ENCODE measurements around the gene CDHR2.
A peak's percentile ranks its signal among the peaks of the same experiment; 100 is the strongest.
"Not testable (repeated sequence)": the region's sequence is repeated elsewhere in the genome, so short reads cannot be mapped to it uniquely, and the experiment has no call there.

The CDHR2 gene

DNA sequence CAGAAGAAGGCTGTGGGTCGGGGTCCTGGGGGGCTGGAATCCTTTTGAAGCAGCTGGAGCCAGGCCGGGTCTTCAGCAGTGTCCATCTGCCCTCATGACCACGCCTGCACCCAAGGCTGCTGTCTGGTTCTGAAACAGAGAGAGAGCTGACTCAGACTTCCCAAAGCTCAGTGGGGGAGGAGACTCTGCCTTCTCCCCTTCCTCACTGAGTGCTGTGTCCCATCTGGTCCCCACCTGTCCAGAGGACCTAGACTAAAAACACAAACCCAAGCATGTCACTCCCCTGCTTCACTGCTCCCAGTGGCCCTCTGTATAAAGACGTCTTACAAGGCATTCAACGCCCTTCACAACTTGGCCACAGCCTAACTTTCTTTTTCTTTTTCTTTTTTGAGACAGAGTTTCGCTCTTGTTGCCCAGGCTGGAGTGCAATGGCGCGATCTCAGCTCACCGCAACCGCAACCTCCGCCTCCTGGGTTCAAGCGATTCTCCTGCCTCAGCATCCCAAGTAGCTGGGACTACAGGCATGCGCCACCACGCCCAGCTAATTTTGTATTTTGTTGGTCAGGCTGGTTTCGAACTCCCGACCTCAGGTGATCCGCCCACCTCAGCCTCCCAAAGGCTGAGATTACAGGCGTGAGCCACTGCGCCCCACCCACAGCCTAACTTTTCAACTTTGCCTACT lies 50.7 kb downstream of the CDHR2 start:
- DNase-seq = not testable (repeated sequence)

DNA sequence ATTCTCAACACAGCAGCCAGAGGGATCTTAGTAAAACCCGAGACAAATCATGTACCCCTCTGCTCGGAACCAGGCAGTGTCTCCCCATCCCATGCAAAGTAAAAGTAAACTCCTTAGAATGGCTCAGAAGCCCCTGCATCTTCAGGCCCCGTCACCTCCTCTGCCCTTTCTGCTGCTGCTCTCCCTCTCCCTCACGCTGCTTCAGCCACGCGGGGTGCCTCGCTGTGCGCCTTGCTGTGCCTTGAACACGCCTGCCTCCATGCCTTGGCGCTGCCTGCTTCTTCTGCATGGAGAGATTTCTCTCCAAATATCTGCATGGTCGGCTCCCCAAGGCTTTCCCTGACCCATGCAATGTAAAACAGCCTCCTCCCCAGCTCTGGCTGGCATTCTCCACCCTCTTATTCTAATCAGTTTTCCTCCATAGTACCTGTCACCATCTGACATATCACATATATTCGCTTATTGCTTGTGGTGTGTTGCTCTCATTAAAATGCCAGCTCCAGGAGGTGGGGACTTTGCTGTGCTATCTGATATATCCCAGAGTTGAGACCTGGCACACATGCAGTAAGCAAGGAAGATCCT lies 52.9 kb downstream of the CDHR2 start:
- no peak for DNase-seq

DNA sequence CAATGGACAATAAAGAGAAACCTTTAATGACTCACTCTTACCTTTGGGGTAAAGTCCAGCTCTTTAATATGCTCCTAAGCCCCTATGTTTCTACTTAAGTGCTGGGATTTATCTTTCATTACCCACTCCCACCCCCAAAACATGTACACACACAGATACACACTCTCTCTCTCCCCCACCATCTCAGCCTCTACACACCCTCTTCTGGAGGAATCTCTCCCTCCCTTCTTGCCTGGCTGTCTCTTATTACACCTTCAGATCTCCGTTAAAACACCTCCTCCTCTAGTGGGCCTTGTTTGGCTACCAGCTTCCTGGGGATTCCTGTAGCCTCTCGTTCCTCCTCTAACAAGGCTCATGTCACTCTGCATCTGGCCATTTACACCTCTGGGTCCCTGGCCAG lies 53.9 kb downstream of the CDHR2 start:
- no peak for DNase-seq

DNA sequence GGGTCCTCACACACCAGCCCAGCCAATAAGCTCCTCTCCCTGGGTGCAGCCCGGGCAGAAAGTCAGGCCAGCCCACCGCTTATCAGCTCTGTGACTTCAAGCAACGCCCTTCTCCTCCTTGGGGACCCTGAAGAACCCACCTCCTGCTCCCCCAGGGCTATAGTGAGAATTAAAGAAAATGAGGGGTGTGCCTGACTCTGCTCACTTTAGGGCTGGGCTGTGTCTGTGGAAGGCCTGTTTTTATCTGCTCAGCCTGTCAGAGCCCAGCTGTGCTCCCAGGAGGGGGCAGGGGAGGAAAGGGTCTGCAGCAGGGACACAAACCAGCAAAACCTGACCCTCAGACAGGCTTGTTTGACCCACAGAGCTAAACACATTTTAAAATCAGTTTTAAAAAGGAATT lies 56.9 kb downstream of the CDHR2 start:
- DNase-seq = no peak

DNA sequence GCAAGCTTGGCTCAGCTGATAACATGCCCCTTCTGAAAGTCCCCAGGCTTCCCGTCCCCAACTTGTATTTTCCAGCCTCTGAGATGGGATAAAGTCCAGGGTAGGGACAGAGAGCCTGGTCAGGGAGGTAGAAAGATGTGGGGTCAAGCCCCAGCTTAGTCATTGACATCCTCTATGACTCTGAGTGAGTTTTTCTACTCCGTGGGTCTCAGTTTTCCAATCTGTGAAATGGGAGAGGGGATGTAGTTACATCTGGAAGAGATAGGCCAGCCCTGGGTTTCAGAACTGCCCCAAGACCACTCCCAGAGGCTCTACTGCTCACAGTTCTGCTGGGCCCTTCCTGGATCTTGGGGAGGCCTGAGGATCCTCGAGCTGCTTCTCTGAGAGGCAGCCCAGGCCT lies 57.7 kb downstream of the CDHR2 start:
- DNase-seq = no peak

DNA sequence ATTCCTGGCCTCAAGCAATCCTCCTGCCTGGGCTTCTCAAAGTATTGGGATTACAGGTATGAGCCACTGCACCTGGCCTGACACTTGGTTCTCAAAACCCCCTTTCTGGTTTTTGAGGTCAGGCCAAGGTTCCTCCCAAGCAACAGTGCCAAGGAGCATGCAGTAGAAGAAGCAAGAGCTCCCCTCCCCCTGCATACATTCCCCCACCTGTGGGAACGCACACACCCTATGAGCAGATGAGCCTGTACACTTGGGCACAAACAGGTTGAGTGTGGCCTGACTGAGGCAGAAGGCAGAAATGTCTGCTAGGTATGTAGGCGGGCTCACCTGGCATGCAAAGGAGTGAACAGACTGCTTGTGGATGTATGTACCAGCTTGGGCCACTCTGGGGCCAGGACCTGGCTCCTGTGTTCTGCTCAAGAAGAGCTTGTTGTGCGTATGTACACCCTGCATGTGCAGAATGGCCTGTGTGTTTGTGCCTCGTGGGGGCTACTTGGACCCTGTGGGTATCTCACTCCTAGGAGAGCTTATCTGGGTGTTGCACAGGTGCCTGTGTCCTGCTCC lies 59.1 kb downstream of the CDHR2 start:
- DNase-seq = no peak

DNA sequence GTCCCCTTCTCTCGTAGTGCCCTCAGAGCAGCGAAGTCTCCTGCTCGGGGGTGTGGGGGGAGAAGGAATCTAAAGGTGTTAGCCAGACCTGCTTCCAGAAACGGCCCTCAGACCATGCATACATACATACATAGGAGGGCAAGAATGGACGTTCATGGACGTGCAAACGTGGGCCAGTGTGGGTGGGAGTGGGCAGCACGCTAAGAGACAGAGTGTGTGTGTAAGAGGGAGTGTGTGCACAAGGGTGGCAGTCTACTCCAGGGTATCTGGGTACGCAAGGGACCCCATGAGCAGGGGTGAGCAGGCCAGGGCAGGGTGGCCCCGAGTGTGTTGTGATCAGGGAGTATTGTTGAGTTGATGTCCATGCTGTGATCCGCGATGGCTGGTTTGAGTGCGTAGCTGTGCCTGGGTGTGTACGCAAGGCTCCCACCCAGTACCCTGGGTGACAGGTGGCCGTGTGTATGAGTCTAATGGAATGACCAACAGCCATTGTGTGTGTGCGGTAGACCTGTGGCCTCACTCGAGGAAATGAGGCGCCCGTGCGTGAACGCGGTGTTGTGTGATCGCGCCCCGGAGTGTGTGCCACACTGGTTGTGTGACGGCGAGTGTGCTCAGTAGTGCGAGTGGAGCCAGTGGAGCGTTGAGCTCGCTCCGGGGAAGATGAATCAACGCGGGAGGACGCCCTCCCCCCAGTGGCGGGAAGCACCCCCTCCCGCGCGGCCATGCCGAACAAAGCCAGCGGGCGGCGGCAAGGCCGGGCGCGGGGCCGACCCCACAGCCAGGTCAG lies 60.0 kb downstream of the CDHR2 start:
- peak; percentile 24 for DNase-seq

DNA sequence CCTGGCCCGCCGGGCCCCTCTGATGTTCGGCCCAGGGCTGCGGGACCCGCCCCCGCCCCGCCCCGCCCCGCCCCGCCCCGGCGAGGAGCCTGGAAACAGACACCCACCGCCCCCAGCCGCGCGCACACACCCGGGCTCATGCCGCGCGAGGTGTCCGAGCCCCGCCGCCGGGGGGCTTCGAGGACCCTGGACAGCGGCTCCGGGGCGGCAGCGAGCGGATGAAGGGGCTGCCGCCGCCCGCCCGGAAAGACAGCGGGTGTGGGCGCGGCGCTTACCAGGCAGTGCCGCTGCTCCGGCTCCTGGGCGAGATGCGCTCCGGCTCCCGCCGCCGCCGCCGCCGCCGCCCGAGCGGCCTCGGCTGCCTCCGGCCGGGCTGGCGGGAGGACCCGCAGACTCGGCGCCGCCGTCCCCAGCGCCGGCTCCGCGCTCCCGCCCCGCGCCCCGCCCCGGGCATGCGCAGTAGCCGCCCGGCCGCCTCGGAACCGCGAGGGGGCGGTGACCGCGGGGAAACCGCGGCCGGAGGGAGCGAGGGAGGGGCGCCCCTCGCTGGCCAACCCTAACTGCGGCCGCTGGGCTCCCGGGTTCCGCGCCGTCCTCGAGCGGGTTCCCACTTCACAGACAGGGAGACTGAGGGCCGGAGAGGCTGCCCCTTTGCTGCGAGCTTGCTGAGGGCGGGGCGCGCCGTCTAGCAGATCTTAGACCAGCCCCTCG lies 60.7 kb downstream of the CDHR2 start, which contains the start of gene GPRIN1:
Gene GPRIN1 (minus strand): TSS at position 433 of the 711 bp plus-strand sequence. CDS start 10,322 bp downstream, outside the sequence.
- DNase-seq = peak; percentile 14

DNA sequence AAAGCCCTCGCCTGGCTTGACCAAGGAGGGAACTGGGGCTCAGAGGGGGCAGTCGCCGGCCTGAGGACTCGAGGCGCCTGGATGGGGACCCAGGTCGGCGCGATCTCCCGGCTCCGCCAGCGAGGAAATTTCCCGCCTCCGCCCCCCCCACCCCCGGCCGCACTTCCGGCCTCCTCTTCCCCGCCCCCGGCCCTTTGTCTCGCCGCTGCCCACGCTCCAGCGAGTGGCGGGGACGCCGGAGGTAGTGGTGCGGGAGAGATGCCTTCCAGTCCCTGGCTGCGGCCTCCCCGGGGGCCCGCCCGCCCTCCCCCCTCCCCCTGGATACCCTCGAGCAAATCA lies 61.3 kb downstream of the CDHR2 start:
- no peak for DNase-seq

DNA sequence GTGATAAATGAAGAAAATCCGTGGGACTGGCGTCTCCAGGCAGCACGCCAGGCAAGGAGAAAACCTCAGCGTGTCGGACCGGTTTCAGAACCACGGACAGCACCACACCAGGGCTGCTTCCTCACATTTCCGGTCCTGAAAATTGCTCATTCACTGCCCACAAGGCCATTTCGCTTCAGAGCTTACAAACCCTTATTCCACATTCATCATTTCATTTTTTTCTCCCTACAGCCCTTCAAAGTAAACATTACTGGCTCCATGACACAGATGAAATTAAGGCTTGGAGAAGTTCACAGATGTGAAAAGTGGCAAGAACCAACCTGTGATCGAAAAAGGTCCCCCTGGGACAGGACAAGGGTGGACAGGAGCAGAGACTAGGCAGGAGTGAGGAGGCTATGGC lies 62.3 kb downstream of the CDHR2 start:
- no peak for DNase-seq

DNA sequence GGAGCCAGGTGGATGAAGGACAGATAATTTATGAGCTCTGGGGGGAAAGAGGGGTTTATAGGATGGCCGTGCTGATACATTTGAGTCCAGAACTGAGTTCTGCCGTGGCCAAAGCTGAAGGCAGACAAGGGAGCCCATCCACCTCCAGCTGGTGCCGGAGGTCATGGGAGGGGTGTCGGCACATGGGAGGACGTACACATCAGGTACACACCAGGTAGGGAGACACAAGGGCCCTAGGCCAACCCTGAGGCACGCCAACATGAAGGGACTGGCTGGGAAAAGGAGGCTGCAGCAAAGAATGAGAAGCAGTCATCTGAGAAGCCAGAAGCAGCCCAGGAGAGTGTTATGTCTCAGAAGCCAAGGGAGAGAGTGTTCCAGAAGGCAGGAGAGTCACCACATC lies 62.9 kb downstream of the CDHR2 start:
- no peak for DNase-seq

DNA sequence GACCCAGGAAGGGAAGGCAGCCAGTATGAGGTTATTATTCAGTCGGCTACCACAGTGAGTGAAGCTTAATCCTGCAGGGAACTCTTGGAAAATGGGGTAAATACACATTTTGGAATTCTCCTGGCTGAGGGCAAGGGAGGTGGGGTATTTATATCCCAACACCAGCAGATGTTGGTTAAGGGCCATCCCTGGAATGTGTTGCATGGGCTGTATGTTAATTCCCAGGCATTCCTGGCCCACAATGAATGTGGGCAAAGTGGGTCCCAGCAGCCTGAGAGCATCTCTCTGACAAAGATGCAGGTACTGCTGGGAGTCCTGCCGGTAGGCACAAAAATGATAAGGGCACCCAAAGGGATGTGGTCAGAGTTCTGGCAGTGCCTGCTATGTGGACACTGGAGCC lies 63.7 kb downstream of the CDHR2 start:
- no peak for DNase-seq

DNA sequence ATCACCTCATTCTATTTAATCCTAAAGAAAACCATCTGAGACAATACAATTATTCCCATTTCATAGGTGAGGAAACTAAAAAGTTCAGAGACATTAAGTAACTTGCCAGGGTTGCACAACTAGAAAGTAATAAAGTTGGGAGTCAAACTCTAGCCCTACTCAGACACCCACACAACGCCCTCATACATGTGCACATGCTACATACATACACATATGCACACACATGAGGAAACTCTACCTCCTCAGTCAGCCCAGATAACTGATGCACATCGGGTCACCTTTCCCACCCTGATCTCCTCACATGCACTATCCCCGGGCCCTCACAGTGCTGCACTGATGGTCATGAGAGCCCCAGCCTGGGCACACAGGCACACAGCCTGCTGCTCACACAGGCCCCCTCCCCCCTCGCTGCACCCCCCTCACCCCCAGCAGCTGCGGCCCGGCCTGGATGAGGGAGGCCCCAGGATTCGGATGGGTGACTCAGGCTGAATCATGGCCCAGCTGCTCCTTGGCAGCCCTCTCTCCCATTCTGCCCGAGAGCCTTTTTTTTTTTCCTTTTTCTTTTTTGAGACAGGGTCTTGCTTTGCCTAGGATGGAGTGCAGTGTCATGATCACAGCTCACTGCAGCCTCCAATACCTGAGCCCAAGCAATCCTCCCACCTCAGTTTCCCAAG lies 65.8 kb downstream of the CDHR2 start:
- DNase-seq = no peak

DNA sequence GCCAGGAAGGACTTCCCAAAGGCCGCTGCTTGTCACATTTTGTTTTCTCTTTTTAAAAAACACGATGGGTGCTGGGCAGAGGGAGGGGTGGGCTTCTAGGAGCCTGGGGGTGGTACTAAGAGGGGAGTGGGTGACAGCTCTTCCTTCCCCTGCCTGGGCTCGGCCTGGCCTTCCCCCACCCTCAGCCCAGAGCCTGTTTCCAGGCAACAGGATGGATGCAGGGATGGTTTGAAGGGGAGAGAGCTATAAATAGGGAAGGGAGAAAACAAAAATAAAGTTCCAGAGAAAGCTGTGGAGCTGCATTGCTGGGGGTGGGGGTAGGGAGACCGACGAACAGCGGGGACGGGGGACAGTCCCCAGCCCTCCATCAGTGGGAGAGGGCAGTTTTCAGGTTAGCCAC lies 67.4 kb downstream of the CDHR2 start:
- DNase-seq = no peak

DNA sequence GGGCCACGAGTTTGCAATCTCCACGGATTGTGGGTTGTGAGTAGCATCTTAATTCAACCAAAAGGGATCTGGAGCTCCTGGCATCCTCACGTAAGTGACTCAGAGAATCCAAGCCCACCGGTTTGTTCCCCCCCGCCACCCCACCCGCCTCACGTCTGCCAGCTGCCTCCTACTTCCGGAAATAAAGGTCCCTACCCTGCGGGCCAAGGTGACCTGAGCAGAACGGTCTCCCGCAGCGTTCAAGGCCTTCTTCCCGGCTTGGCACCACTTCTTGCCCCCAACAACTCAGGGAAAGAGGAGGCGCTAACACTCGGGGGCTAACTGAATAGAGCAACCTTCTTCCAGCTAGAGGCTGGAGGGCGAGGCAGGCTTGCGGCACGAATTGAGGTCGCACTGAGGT lies 69.6 kb downstream of the CDHR2 start:
- no peak for DNase-seq

DNA sequence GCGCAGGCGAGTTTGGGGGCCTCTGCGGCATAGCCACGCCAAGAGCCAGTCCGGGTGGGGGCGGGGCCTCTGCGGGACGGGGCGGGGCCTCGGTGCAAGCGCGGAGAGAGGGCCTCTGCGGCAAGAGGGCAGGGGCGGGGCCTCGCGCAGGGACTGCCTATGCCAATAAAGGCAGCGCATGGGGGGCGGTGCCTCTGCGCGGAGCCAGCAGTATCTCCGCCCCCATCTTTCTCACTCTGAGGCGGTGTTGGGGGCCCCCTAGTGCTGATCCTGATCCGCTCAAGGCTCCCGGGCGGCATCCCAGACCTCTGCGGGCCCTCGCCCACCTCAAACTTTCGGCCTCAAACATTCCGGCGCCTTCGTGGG lies 70.0 kb downstream of the CDHR2 start:
- DNase-seq = peak; percentile 67

DNA sequence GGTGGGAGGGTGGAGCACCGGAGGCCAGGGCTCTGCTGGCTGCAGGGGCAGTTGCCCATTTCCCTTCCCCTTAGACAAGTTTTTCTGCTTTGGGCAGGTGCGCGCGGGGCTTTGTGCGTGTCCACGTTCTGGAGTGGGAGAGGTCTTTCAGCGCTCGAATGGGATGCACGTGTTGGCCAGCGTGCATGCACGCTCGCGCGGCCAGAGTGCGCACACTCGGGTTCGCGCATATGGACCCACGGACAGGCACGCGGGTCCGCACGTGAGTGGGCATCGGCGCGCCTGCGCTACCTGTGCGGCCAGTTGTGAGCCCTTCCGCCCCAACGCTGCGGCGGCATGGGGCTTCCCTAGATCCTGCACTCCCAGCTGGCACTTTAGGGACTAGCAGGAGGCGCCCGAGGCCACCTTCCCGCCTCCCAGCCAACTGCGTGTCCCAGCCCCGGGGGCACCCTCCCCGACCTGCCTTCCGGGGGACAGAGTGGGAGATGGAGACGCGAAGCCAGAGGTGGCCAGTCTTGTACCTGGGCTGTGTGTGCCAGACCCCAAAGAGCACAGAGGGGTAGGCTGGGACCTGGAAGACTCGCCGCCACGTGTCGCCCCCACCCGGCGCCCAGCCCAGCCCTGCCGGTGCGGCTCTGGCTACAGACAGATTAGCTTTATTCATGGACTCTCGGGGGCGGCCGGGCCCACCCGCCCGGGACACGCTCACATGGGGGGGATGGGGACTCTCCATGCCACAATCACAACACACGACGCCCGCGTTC lies 70.6 kb downstream of the CDHR2 start:
- DNase-seq = no peak

DNA sequence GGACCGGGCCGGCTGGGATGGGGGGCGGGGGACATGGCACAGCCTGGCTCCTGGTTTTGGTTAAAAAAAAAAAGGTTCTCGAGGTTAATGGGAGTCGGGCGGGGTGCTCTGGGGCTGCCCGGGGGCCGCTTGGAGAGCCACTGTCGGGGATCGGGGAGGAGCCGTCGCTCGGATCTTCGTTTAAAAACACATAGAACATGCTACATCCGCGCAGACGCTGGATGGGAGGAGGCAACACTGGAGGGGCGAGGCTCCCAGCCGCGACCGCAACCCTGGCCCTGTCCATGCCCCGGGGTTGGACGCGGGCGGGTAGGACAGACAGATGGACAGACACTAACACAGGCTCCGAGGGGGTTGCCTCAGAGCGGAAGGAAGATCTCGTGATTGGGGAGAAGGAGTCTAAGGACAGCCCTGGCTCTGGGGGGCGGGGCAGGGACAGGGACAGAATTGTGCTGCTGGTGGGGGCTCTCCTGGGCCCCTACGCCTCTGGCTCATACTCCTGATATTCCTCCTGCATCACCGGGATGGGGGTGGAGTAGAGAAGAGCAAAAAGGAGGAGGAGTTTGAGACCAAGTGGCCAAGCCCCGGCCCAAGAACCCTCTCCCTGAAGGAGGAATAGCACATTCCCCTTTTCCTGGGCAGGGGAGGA lies 71.3 kb downstream of the CDHR2 start:
- DNase-seq = no peak

DNA sequence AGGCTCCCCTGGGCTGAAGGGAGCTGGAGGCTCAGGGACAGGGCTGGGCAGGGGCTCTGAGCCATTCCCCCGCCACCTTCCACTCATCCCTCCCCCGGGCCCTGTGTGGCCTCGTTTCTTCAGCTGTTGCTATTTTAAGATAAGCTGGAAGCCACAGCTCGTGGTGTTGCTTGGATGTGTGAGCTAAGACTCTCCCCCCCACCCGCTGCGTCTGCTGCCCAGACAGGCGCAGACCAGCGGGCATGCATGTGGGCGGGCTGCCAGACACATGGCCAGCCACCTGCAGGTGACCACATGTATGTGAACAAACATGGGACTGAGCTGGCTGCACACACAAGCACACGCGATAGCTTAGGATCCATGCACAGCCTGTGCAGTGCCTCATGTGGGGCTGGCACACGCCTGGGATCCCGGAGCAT lies 72.5 kb downstream of the CDHR2 start:
- DNase-seq = no peak

DNA sequence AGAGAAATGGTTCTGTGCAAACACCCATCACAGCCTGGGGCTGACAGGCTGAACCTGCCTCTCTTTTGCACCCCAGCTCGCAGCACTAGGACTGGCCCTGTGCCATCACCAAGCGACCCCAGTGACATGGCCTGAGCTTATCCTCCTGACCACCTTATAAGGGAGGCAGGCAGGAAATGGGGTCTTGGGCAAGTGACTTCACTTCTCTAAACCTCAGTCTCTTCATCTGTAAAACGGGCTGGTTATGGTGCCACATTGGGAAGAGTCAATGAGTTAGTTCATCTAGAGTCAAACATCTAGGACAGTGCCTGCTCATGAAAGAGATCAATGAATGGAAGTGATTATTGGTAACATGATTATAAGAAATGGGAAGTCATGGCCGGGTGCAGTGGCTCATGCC lies 75.0 kb downstream of the CDHR2 start:
- no peak for DNase-seq

DNA sequence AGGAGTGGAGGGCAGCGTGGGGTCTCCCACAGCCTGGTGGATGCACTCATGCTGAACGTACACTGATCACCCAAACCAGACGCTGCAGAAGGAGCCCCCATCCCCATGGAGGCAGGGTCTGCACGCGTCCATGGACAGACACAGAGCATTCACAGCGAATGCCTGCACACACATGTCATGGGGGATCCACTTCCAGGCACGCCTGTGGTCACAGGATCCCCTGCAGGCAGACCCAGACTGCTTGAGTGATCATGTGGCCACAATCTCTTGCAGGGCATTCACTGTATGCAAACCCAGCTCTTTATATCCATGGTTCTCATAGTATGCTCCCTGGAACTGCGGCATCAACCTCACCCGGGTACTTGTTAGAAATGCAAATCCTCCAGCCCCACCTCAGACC lies 75.8 kb downstream of the CDHR2 start:
- peak; percentile 77 for DNase-seq

All from NCI-H526 treated with DMSO at 0.1 percent for 48 hours (cell line).